ENCODE data around the gene JMJD6.
"Not testable (repeated sequence)": the region's sequence is repeated elsewhere in the genome, so short reads cannot be mapped to it uniquely, and the experiment has no call there.

Gene JMJD6

GRCh38 chr17:76726231-76726775, at the start of gene JMJD6:
Gene JMJD6 (minus strand): TSS chr17:76726606. CDS start chr17:76726475, 131 bp downstream.
- H3K27ac ChIP-seq = peak within 1 kb of the TSS; percentile 88 to 99 (median 97)
- H3K4me3 ChIP-seq = peak within 1 kb of the TSS; percentile 64 to 100 (median 90)

GRCh38 chr17:76775021-76775600, 48.7 kb upstream of the JMJD6 start:
- Histone ChIP-seq H3K27ac (no peak overlapping the region), H3K4me3 (no peak overlapping the region)

GRCh38 chr17:76772842-76773525, 46.6 kb upstream of the JMJD6 start:
- Histone ChIP-seq H3K27ac (peak overlapping the region in 17 of 21 experiments; percentile 21 to 84 (median 59)), H3K4me3 (peak overlapping the region in 2 of 7 experiments; percentile 3 to 9)

GRCh38 chr17:76758570-76758969, 32.2 kb upstream of the JMJD6 start:
- H3K27ac ChIP-seq = no peak overlapping the region
- H3K4me3 ChIP-seq = no peak overlapping the region

- no peak overlapping the region for H3K27ac ChIP-seq
Measured at GRCh38 chr17:76757256-76757655, 30.9 kb upstream of the JMJD6 start.

GRCh38 chr17:76755285-76755684, 28.9 kb upstream of the JMJD6 start:
- Histone ChIP-seq H3K4me3 (no peak overlapping the region), H3K27ac (no peak overlapping the region)

More at GRCh38 chr17:76757256-76757655, 30.9 kb upstream of the JMJD6 start:
- no peak overlapping the region for H3K4me3 ChIP-seq

GRCh38 chr17:76753061-76753961, 26.9 kb upstream of the JMJD6 start:
- peak overlapping the region in 11 of 21 experiments; percentile 6 to 81 (median 58) for H3K27ac ChIP-seq

GRCh38 chr17:76752006-76752405, 25.6 kb upstream of the JMJD6 start:
- Histone ChIP-seq H3K4me3 (no peak overlapping the region), H3K27ac (peak overlapping the region in 3 of 21 experiments; percentile 10 to 79 (median 26))

More at GRCh38 chr17:76753061-76753961, 26.9 kb upstream of the JMJD6 start:
- peak overlapping the region in 2 of 7 experiments; percentile 8 to 16 for H3K4me3 ChIP-seq

GRCh38 chr17:76751416-76751993, 25.1 kb upstream of the JMJD6 start:
- peak overlapping the region in 1 of 21 experiments; percentile 10 for H3K27ac ChIP-seq

GRCh38 chr17:76748657-76749056, 22.3 kb upstream of the JMJD6 start:
- no peak overlapping the region for H3K27ac ChIP-seq

More at GRCh38 chr17:76751416-76751993, 25.1 kb upstream of the JMJD6 start:
- H3K4me3 ChIP-seq = no peak overlapping the region

GRCh38 chr17:76747716-76748363, 21.4 kb upstream of the JMJD6 start:
- Histone ChIP-seq H3K4me3 (no peak overlapping the region), H3K27ac (peak overlapping the region in 4 of 21 experiments; percentile 7 to 59 (median 19))

More at GRCh38 chr17:76748657-76749056, 22.3 kb upstream of the JMJD6 start:
- no peak overlapping the region for H3K4me3 ChIP-seq

- not testable (repeated sequence) for H3K4me3 ChIP-seq, H3K27ac ChIP-seq
Measured at GRCh38 chr17:76745785-76746184, 19.4 kb upstream of the JMJD6 start.

- H3K4me3 ChIP-seq = no peak overlapping the region
- H3K27ac ChIP-seq = no peak overlapping the region
Measured at GRCh38 chr17:76744747-76745146, 18.3 kb upstream of the JMJD6 start.

GRCh38 chr17:76742958-76743357, 16.6 kb upstream of the JMJD6 start:
- Histone ChIP-seq H3K4me3 (no peak overlapping the region), H3K27ac (no peak overlapping the region)

GRCh38 chr17:76740329-76741118, 14.1 kb upstream of the JMJD6 start:
- no peak overlapping the region for H3K4me3 ChIP-seq
- H3K27ac ChIP-seq = no peak overlapping the region

- not testable (repeated sequence) for H3K27ac ChIP-seq
Measured at GRCh38 chr17:76739568-76740115, 13.2 kb upstream of the JMJD6 start.

GRCh38 chr17:76738468-76738850, 12.1 kb upstream of the JMJD6 start:
- Histone ChIP-seq H3K27ac (peak overlapping the region in 20 of 21 experiments; percentile 91 to 99 (median 99)), H3K4me3 (peak overlapping the region; percentile 63 to 97 (median 87))

More at GRCh38 chr17:76739568-76740115, 13.2 kb upstream of the JMJD6 start:
- not testable (repeated sequence) for H3K4me3 ChIP-seq

Data from skin epidermis (tissue), 12 donors.